GM12891 (cell line): ENCODE results near the gene CHST6.

Experiments used
- POLR2A ChIP-seq: IDR thresholded peaks from 2 replicates; pipeline ENCODE4 v1.6.1; 2011; ENCODE audit warnings: low read depth, low read length, control low read depth
- POLR2AphosphoS5 ChIP-seq: IDR thresholded peaks from 2 replicates; pipeline ENCODE4 v1.6.1; 2011; ENCODE audit warnings: low read depth, low read length, control low read depth

GRCh38 chr16:75501359-75501758, 6.1 kb upstream of the CHST6 start:
- TF ChIP-seq POLR2AphosphoS5, result no peak
- no peak for TF ChIP-seq POLR2A
